ENCODE measurements around the gene CEACAM8. TPM values are rescaled to one million over a fixed set of nuclear protein-coding genes. Genes with fewer than 3 reads are reported as not detected.

The CEACAM8 gene
- total RNA-seq, 1 donor from 2014 or later, result not detected

DNA sequence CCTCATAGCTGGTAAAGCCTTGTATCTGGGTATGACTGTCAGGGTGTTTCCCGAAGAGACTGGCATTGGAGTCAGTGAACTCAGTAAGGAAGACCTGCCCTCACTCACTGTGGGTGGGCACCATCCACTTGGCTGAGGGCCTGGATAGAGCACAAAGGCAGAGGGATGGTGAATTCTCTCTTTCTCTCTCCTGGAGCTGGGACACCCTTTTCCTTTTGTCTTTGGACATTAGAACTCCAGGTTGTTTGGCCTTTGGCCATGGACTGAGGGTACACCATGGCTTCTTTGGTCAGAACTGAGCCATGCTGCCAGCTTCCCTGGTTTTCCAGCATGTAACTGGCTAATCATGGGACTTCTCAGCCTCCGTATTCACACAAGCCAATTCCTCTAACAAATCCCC, 61.8 kb downstream of the CEACAM8 start:
- Histone ChIP-seq H3K36me3 (no peaks in the 10 kb centered on the region), H3K9me3 (no peaks in the 10 kb centered on the region), H3K4me1 (no peaks in the 10 kb centered on the region), H3K27ac (no peak overlapping the region), H3K4me3 (no peak overlapping the region), H3K27me3 (no peaks in the 10 kb centered on the region)
- no peak for DNase-seq (ENCODE audit: low spot score in 2 of 2)
- intact Hi-C loops (cut with DNase I), result no loop called here
- TF ChIP-seq, protein P1, sequence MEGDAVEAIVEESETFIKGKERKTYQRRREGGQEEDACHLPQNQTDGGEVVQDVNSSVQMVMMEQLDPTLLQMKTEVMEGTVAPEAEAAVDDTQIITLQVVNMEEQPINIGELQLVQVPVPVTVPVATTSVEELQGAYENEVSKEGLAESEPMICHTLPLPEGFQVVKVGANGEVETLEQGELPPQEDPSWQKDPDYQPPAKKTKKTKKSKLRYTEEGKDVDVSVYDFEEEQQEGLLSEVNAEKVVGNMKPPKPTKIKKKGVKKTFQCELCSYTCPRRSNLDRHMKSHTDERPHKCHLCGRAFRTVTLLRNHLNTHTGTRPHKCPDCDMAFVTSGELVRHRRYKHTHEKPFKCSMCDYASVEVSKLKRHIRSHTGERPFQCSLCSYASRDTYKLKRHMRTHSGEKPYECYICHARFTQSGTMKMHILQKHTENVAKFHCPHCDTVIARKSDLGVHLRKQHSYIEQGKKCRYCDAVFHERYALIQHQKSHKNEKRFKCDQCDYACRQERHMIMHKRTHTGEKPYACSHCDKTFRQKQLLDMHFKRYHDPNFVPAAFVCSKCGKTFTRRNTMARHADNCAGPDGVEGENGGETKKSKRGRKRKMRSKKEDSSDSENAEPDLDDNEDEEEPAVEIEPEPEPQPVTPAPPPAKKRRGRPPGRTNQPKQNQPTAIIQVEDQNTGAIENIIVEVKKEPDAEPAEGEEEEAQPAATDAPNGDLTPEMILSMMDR (IDR thresholded peaks at IDR 0.05), result no peak

DNA sequence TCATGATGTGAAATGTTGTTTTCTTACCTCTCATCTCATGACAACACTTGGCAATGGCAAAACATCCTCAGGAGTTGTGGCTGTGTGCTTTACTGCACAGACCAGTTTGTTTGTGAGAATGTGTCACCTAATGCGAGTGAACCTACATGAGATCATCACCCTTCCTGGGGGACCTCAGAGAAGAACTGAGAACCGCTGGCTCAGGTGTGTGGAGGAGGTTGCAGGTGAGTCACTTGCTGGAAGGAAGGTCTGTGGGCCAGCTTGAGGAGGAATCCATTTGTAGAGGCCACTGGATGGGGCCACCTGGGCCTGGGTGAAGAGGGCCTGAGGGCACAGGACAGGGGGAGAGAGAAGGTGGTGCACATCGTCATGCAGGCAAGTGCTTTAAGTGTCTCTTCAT, 63.4 kb downstream of the CEACAM8 start:
- Histone ChIP-seq H3K4me1 (no peaks in the 10 kb centered on the region), H3K36me3 (no peaks in the 10 kb centered on the region), H3K4me3 (no peak overlapping the region), H3K27me3 (no peaks in the 10 kb centered on the region), H3K9me3 (no peaks in the 10 kb centered on the region), H3K27ac (no peak overlapping the region)
- TF ChIP-seq, protein P1 (IDR thresholded peaks at IDR 0.05), result no peak
- peak in 1 of 2 donors; percentile 18 for DNase-seq (ENCODE audit: low spot score in 2 of 2)
- intact Hi-C loops (cut with DNase I), result no loop called here

Other genes with a start within 250 kb of the CEACAM8 start
- not detected for gene CNFN, start 204.6 kb downstream of the CEACAM8 start, total RNA-seq
- 102 TPM for gene LIPE, start 167.5 kb downstream of the CEACAM8 start, total RNA-seq
- not detected for gene CXCL17, start 152.0 kb downstream of the CEACAM8 start, total RNA-seq
- gene CEACAM1, start 66.4 kb downstream of the CEACAM8 start, total RNA-seq, result not detected
- gene PSG3, start 145.6 kb upstream of the CEACAM8 start, total RNA-seq, result not detected
- gene PSG8, start 170.8 kb upstream of the CEACAM8 start, total RNA-seq, result not detected

Data from ascending aorta (tissue), 2 donors.